ENCODE data around the gene INVS. TPM values are rescaled to one million over a fixed set of nuclear protein-coding genes. Genes with fewer than 3 reads are reported as not detected.
"Not testable (repeated sequence)": the region's sequence is repeated elsewhere in the genome, so short reads cannot be mapped to it uniquely, and the experiment has no call there.

The INVS gene
- total RNA-seq, 1 donor from 2014 or later: 14.9 TPM

DNA sequence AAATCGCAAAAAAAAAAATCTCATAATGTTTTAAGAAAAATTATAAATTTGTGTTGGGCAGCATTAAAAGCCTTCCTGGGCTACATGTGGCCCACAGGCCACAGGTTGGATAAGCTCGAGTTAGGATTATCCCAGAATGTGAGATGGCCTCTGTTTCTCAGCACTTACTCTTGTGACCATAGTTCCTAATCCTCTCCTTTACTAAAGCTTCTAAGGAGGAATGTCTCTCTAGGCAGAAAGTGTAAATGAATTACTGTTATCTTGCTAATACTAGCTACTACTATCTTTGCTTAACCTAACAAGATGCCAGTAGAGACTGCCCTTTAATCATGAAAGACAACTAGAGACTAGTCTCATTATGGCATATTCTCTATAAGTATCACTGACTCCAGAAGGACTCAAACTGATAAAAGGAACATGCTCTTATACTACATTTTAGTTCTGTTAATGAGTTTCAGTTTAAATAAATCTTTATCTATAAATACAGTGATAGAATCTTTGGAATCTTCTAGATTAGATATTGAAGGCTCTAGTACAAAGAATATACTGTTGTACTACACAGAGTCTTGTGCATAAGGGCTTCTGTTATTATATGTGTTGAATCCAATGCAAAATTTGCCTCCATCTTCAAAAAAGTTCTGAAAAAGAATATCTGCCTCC is 13.8 kb downstream of the INVS start:
- Mint-ChIP-seq H3K4me3 (no peak overlapping the region), H3K4me1 (peaks cover 7% of the 10 kb centered on the region), H3K27ac (no peak overlapping the region), H3K9me3 (no peaks in the 10 kb centered on the region), H3K36me3 (ENCODE audit: low read depth) (peaks cover 5% of the 10 kb centered on the region), H3K27me3 (no peaks in the 10 kb centered on the region)
- DNase-seq: no peak
- intact Hi-C loops (cut with micrococcal nuclease): no loop called here

GRCh38 chr9:100117316-100117715 is 18.3 kb downstream of the INVS start:
- Mint-ChIP-seq H3K27ac (no peak overlapping the region), H3K27me3 (no peaks in the 10 kb centered on the region), H3K4me1 (peaks cover 10% of the 10 kb centered on the region), H3K9me3 (no peaks in the 10 kb centered on the region), H3K36me3 (ENCODE audit: low read depth) (peaks cover 7% of the 10 kb centered on the region), H3K4me3 (no peak overlapping the region)
- intact Hi-C loops (cut with micrococcal nuclease): no loop called here
- DNase-seq: no peak

GRCh38 chr9:100120286-100120685 is 21.2 kb downstream of the INVS start:
- no peak for DNase-seq
- H3K27ac Mint-ChIP-seq: no peak overlapping the region
- peaks cover 7% of the 10 kb centered on the region for H3K36me3 Mint-ChIP-seq (ENCODE audit: low read depth)
- no peak overlapping the region for H3K4me3 Mint-ChIP-seq
- intact Hi-C loops (cut with micrococcal nuclease): loop anchor here (5.0 kb wide), 1 partner anchor 93 kb away; no protein-coding TSS in a partner anchor
- H3K27me3 Mint-ChIP-seq: no peaks in the 10 kb centered on the region
- no peaks in the 10 kb centered on the region for H3K9me3 Mint-ChIP-seq
- peaks cover 3% of the 10 kb centered on the region for H3K4me1 Mint-ChIP-seq

DNA sequence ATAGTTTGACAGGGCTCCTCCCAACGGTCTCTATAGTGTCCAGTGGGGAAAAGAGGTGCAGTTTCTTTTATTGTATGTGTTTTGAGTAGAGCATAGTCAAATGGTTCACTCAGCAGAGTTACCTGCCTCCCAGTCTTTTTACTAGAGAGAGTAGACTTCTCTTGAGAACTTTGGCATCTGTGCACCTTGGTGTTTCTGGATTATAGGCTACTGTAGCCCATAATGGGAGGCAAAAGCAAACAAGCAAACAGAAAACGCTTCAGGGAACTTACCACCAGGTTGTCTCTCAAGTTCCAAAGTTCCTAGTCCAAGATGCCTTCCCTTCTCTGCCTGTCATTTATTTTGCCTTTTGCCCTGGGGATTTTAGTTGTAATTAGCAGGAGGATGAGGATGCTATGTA is 26.2 kb downstream of the INVS start:
- peaks cover 3% of the 10 kb centered on the region for H3K4me1 Mint-ChIP-seq
- intact Hi-C loops (cut with micrococcal nuclease): no loop called here
- H3K9me3 Mint-ChIP-seq: no peaks in the 10 kb centered on the region
- H3K36me3 Mint-ChIP-seq (ENCODE audit: low read depth): peaks cover 9% of the 10 kb centered on the region
- no peak for DNase-seq
- H3K4me3 Mint-ChIP-seq: no peak overlapping the region
- H3K27me3 Mint-ChIP-seq: no peaks in the 10 kb centered on the region
- H3K27ac Mint-ChIP-seq: no peak overlapping the region

GRCh38 chr9:100125910-100126309 is 26.9 kb downstream of the INVS start:
- Mint-ChIP-seq H3K36me3 (ENCODE audit: low read depth) (peaks cover 9% of the 10 kb centered on the region), H3K27ac (no peak overlapping the region), H3K4me3 (no peak overlapping the region), H3K27me3 (no peaks in the 10 kb centered on the region), H3K4me1 (no peaks in the 10 kb centered on the region), H3K9me3 (no peaks in the 10 kb centered on the region)
- no peak for DNase-seq
- intact Hi-C loops (cut with micrococcal nuclease): no loop called here

- no peaks in the 10 kb centered on the region for H3K9me3 Mint-ChIP-seq
- no peak for DNase-seq
- intact Hi-C loops (cut with micrococcal nuclease): no loop called here
- no peak overlapping the region for H3K4me3 Mint-ChIP-seq
- H3K27me3 Mint-ChIP-seq: no peaks in the 10 kb centered on the region
- H3K4me1 Mint-ChIP-seq: no peaks in the 10 kb centered on the region
- H3K27ac Mint-ChIP-seq: no peak overlapping the region
- H3K36me3 Mint-ChIP-seq (ENCODE audit: low read depth): peaks cover 9% of the 10 kb centered on the region
These were observed 27.4 kb downstream of the INVS start for GRCh38 chr9:100126423-100126822.

DNA sequence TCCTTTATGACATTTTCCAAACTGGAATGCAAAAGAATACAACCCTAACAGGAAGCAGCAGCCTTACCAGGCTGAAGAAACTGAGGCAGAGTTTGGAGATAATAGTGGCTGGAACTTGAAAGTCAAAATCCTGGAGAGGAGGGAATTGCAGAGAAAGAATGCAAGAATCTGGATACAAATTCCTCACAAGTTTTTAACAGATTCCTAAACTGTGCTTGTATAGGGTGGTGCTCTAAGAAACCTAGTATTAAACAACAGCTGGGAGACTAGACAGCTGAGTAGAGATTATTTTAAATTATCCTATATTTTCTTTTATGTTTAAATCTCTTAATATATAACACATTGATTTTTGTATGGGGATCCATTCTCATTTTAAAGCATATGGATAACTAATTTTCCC is 30.7 kb downstream of the INVS start:
- Mint-ChIP-seq H3K4me3 (no peak overlapping the region), H3K36me3 (ENCODE audit: low read depth) (peaks cover 13% of the 10 kb centered on the region), H3K27ac (no peak overlapping the region), H3K4me1 (no peaks in the 10 kb centered on the region), H3K27me3 (no peaks in the 10 kb centered on the region), H3K9me3 (no peaks in the 10 kb centered on the region)
- intact Hi-C loops (cut with micrococcal nuclease): no loop called here
- DNase-seq: no peak

DNA sequence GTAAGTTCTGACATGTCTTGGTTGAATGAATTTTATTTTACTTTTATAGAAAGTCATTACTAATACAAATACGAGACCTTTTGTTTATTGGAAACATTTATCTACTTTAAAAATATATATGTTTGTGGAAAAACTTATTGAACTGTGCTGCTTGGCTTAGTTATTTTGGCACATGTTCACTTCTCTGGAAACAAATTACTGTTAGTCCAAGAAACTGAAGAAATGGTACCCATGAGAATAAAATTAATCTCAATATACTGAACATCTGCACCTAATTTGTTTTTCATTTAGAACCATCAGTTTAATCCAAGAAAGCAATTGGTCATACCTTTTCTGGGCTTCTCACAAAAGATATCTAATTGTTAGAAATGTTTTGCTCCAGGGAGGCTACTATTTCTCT is 32.2 kb downstream of the INVS start:
- Mint-ChIP-seq H3K27me3 (no peaks in the 10 kb centered on the region), H3K4me1 (no peaks in the 10 kb centered on the region), H3K9me3 (no peaks in the 10 kb centered on the region), H3K4me3 (no peak overlapping the region), H3K36me3 (ENCODE audit: low read depth) (peaks cover 9% of the 10 kb centered on the region), H3K27ac (no peak overlapping the region)
- DNase-seq: no peak
- intact Hi-C loops (cut with micrococcal nuclease): no loop called here

GRCh38 chr9:100131875-100132430 is 32.9 kb downstream of the INVS start:
- Mint-ChIP-seq H3K4me3 (no peak overlapping the region), H3K27ac (no peak overlapping the region), H3K4me1 (no peaks in the 10 kb centered on the region), H3K9me3 (no peaks in the 10 kb centered on the region), H3K36me3 (ENCODE audit: low read depth) (peaks cover 7% of the 10 kb centered on the region), H3K27me3 (no peaks in the 10 kb centered on the region)
- intact Hi-C loops (cut with micrococcal nuclease): no loop called here
- DNase-seq: no peak

DNA sequence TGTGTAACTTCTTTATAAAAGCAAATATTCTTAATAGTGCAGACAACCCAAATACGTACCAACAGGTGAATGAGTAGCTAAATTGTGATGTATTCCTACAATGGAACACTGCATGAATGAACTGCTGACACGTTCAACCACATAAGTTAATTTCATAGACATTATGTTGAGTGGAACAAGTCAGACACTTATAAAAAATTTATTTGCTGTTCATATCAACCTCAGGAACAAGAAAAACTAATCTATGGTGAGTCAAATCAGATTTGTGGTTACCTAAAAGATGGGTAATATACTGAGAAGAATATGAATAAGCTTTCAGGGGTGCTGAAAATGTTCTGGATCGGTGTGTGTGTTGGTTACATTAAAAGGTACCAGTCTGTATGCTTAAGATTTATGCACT is 35.7 kb downstream of the INVS start:
- Mint-ChIP-seq H3K27ac (no peak overlapping the region), H3K4me3 (no peak overlapping the region), H3K27me3 (no peaks in the 10 kb centered on the region), H3K36me3 (ENCODE audit: low read depth) (peaks cover 4% of the 10 kb centered on the region), H3K9me3 (no peaks in the 10 kb centered on the region), H3K4me1 (no peaks in the 10 kb centered on the region)
- DNase-seq: no peak
- intact Hi-C loops (cut with micrococcal nuclease): no loop called here

GRCh38 chr9:100136799-100137198 is 37.8 kb downstream of the INVS start:
- not testable (repeated sequence) for H3K4me3 Mint-ChIP-seq

DNA sequence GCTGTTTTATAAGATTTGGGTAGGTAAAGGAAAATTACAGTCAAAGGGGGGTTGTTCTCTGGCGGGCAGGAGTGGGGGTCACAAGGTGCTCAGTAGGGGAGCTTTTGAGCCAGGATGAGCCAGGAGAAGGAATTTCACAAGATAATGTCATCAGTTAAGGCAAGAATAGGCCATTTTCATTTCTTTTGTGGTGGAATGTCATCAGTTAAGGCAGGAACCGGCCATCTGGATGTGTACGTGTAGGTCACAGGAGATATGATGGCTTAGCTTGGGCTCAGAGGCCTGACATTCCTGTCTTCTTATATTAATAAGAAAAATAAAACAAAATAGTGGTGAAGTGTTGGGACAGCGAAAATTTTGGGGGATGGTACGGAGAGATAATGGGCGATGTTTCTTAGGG is 41.3 kb downstream of the INVS start:
- H3K9me3 Mint-ChIP-seq; H3K4me3 Mint-ChIP-seq; DNase-seq; H3K27me3 Mint-ChIP-seq; H3K36me3 Mint-ChIP-seq (ENCODE audit: low read depth); intact Hi-C loops (cut with micrococcal nuclease); H3K4me1 Mint-ChIP-seq; H3K27ac Mint-ChIP-seq: not testable (repeated sequence)

More at GRCh38 chr9:100136799-100137198, 37.8 kb downstream of the INVS start:
- DNase-seq; H3K9me3 Mint-ChIP-seq; H3K4me1 Mint-ChIP-seq; H3K27me3 Mint-ChIP-seq; H3K36me3 Mint-ChIP-seq (ENCODE audit: low read depth); intact Hi-C loops (cut with micrococcal nuclease); H3K27ac Mint-ChIP-seq: not testable (repeated sequence)

- not testable (repeated sequence) for H3K27ac Mint-ChIP-seq, H3K4me1 Mint-ChIP-seq
These were observed 42.8 kb downstream of the INVS start for GRCh38 chr9:100141862-100142261.

GRCh38 chr9:100145167-100145934 is 46.3 kb downstream of the INVS start:
- H3K27ac Mint-ChIP-seq; H3K4me3 Mint-ChIP-seq; H3K36me3 Mint-ChIP-seq (ENCODE audit: low read depth); H3K9me3 Mint-ChIP-seq; DNase-seq; H3K27me3 Mint-ChIP-seq; intact Hi-C loops (cut with micrococcal nuclease); H3K4me1 Mint-ChIP-seq: not testable (repeated sequence)

More at GRCh38 chr9:100141862-100142261, 42.8 kb downstream of the INVS start:
- H3K9me3 Mint-ChIP-seq; H3K27me3 Mint-ChIP-seq; DNase-seq; H3K4me3 Mint-ChIP-seq; H3K36me3 Mint-ChIP-seq (ENCODE audit: low read depth); intact Hi-C loops (cut with micrococcal nuclease): not testable (repeated sequence)
